Gastroesophageal sphincter (tissue), 3 donors: Measurements from ENCODE around the gene RRP1B.

Experiments used
- CTCF ChIP-seq, 4 experiments: fragments of 200-600 bp in 2 of 4; fragments of 450-650 bp in 2 of 4; sonication (generic) in 1 of 4; IDR thresholded peaks; one replicate each; pipeline ENCODE4 v1.5.1; 2017 to 2019; ENCODE audit warnings: antibody characterized with exemption in 4 of 4, mild to moderate bottlenecking in 2 of 4, moderate library complexity in 2 of 4
- EP300 ChIP-seq: sonication (generic); formaldehyde crosslinking; IDR thresholded peaks from one replicate; pipeline ENCODE4 v1.6.1; 2017; ENCODE audit warnings: antibody characterized with exemption, mild to moderate bottlenecking
- POLR2A ChIP-seq, 2 donors: fragments of 450-650 bp; IDR thresholded peaks; one replicate each; pipeline ENCODE4 v1.6.1; 2017; ENCODE audit warnings: antibody characterized with exemption in 2 of 2, mild to moderate bottlenecking in 2 of 2, moderate library complexity in 1 of 2

GRCh38 chr21:43694437-43695079 is 35.2 kb downstream of the RRP1B start:
- no peak for TF ChIP-seq POLR2A (IDR thresholded peaks at IDR 0.05)
- TF ChIP-seq EP300, result no peak
- TF ChIP-seq CTCF (IDR thresholded peaks at IDR 0.05), result no peak
